ENCODE results near the gene SEPTIN6. TPM values are rescaled to one million over a fixed set of nuclear protein-coding genes. Genes with fewer than 3 reads are reported as not detected.
"Not testable (repeated sequence)": the region's sequence is repeated elsewhere in the genome, so short reads cannot be mapped to it uniquely, and the experiment has no call there.

The SEPTIN6 gene
- polyA plus RNA-seq, 10 donors: 22.7 to 42.2 (median 29.1) TPM

DNA sequence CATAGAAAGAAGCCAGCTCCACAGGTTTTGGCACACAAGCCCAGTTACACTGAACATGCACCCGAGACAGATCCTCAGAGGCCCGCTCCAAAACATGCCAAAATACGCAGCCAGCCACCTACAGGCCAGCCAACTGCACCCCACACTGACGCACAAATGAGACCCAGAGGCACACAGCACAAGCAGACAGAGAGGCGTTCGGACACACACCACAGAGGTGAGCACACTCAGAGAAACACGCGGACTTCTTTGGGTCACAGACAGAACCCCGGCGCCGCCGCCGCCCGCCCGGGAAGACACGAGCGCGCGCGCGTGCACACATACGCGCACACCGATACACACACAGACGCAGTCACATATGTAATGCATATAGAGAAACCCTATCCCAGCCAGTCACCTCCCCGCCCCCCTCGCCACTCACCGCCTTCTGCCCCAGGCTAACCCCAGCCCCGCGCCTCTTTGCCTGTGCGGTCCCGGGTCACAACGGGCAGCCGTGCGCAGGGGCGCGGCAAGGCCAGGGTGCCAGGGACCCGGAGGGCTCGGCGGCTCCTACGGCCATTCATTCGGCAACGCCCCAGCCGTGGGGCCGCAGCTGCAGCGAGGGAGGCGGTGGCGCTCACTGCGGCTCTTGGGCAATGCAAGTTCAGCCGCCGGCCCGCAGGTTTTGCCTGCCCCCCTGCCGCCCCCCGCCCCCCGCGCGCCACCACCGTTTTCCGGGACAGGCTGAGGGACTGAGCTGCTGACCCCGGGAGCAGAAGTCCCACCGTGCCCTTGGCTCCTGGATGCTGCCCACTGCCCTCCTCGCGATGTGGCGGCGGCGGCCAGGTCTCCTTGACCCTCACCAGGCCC lies 553 bp downstream of the SEPTIN6 start:
- peak in 1 of 3 donors; percentile 80 for DNase-seq

DNA sequence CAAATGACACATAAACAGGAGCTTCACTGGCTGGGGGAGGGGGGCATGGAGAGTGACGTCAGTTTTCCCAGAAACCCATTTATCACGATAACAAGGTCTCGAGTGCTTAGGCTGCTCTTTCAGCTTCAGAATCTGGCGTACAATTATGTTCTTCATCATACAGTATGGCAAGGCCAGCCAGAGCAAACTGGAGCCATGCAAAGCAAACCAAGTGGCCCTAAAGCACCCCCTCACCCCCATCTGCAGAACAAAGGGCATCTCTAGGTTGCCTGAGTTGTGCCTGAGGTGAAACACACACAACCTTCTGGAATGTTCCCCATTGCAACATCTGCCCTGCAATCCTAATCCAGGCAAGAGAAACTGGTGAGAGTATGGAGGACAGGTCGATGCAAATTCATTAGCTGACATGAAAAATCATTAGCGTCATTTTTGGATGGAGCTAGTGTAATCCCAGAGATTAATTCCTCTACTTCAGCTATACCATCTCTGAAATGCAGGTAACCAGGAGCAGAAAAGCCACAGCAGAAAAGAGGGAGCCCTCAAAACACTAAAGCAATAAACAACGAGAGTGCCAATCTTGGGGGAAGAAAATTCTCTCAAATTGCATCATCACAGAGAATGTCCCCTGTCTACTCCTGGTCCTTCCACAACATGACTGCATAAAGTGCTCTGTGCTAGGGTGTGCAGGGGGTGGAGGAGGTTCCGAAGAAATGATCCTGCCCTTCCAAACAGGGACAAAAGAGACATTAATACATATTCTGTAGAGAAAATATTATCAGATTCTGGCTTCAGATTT lies 1.8 kb downstream of the SEPTIN6 start:
- peak in 1 of 3 donors; percentile 32 for DNase-seq

DNA sequence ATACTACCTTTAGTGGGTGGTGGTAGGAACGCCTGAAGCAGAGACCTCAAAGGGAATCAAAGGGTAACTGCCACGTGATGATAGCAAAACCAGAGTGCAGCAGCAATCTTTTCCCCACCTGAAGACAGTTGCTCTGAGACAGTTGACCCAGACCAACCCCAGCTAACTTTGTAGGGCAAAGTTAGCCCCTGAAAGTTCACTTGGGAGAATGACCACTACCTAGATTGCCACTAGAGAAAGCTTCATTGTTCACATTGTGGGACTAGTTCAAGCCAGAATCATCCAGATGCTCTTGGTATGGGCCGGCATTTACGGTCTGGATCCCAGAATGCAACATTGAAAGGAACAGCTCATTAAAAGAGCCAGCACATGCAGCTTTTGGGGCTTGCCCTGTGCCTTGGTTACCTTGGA lies 4.1 kb downstream of the SEPTIN6 start:
- no peak for DNase-seq

DNA sequence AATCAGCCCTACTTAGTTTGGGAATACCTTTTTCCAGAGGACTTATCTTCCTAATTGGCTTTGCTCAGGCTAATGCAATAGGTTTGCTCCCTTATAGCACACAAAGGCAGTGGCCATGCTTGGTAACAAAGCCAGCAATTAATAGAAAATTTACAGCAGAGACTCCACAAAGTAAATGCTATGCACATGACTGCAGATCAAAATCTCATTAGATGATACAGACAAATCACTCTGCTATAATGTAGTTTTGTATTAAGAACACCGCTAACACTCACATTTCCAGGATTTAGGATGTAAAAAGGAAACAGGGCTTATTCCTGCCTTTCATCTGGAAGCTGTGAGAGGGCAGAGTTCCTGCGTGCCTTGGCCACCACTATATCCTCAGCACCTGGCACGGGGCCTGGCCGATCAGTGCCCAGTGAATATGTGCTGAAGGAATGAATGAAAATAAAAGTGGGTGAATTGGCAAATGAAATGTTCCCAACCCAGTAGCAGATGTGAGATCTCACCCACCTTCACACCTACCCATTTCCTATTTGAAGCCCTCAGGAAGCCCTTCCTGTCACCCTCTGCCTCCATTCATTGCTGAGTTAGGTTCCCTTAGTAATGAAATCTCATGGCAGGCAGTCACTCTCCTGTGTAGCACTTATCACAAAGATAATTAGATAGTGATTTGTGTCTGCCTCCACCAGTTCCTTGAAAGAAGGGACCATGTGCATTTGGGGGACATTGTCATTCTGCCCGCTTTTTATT lies 5.1 kb downstream of the SEPTIN6 start:
- DNase-seq: no peak

DNA sequence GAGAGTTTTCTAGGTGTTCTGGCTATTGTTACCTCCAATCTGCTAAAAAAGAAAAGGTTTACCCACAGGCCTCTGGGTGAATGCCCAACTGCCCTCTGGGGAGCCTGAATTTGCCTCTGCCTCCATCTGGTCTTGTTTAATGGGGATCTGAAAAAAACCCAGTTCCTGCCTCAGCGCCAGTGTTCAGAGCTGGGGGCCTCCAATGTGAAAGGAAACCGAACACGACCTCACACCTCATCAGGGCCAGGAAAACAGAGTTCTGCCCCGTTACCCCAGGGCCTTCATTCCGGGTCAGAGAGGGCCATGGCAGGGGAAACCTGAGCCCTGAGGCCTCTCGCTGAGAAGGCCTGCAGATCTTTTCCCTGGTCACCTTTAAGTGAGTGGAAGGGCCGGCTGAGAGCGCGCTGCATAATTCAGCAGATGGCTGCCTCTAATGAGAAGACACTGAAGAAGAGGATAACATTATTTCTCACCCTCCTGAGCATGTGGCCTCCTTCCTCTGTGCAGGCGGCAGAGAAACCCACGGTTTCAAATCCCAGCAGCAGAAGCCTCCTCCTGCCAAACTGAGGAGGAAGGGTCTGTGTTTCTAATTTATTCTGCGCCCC lies 6.8 kb downstream of the SEPTIN6 start:
- DNase-seq: peak in 1 of 3 donors; percentile 74

DNA sequence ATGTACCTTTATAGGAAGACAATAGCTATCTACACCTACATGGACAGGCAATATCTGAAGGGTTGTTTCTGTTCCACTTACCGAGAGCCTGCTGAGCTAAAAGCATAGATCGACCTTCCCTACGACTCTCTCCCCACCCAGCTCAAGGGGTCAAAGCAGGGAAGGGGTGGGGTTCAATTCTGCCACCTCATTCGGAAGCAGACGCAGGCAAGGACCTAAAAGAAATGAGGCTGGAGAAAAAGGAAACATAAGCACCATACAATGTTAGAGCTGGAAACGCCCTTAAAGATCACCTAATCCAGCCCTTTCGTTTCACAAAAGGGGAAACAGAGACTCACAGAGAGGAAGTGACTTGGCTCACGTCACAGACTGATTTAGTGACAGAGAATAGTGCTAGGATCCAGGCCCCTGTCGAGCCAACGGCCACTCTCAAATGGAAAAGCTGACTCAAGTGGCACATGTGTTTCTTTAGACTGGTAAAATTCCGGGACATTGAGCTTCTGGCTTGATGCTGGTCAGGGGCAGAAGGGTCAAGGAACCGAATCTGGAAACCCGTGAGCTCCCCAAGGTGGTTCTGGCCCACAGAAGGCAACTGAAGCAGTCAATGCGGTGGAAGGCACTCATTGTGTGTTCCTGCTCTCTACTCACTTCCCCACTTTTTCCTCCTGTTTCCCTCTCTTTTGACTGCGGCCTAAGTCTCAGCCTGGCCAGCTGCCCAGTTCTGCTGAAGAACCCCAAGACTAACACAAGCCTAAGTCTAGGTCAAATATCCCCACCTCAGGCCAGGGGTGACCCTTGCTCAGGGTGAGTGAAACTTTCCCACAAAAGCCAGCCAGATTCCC lies 7.5 kb downstream of the SEPTIN6 start:
- DNase-seq: peak in 1 of 3 donors; percentile 70

DNA sequence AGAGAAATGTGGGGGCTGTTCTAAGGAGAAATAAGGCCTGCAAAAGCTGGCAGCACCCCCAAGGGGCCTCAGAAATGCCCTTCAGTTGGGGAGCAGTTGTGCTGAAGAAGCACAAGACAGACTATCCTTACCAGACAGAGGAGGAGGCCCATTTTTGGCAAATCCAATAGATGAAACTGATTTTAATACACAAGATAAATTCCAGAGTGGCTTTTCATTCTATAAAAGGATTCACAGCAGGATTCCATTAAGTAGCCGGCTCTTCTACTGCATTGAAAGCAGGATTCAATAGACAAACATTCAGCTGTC lies 8.1 kb downstream of the SEPTIN6 start:
- no peak for DNase-seq

DNA sequence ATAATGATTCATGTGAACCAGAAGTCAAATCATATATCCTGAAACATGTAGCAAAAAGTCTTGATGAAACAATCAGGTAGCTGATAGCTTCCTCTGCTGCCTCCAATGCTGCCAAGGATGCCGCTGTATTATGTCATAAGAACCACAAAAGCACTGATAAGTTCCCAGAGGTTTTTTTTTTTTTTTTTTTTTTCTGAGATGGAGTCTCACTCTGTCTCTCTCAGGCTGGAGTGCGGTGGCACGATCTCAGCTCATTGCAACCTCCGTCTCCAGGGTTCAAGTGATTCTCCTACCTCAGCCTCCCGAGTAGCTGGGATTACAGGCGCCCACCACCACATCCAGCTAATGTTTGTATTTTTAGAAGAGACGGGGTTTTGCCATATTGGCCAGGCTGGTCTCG lies 8.7 kb downstream of the SEPTIN6 start:
- DNase-seq: not testable (repeated sequence)

DNA sequence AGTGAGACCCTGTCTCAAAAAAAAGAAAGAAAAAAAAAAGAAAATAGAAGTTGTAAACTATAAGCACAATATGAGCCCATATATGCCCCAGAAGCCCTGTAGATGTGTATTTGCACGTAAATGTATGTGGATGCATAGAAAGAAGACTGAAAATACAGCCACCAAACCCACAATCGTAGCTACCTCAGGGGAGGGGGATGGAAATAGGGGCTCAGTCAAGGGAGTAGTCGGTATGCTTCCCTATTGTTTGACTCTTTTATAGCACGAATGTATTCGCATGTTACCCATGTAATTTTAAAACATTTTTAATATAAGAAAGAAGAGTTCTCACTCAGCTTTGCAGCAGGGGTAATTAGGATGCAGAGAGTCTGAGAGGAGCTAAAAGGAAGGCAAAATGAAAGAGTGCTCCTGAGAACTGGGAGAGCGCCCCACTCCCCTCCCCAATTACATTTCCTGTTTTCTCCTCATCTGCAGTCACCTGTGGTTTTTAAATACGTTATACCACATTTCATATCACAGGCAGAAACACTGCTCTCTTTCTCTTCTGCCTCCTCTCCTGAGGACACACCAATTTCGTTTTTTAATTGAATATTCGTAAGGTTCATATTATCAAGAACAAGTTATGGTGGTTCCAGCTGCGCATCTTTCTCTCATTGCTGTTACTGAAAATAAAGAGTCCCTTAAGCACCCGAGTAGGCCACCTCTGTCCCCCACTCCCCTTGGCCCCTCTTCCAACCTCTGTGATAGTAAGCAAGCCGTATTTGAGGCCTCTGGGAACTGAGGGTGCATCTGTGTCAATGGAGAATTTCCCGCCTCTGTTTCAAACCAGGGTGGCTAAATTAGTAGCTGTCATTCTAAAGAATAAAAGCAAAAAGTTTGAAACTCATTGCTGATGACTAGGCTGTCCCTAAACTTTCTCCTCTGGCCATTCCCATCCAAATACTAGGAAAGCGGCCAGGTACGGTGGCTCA lies 10.7 kb downstream of the SEPTIN6 start:
- DNase-seq: no peak

DNA sequence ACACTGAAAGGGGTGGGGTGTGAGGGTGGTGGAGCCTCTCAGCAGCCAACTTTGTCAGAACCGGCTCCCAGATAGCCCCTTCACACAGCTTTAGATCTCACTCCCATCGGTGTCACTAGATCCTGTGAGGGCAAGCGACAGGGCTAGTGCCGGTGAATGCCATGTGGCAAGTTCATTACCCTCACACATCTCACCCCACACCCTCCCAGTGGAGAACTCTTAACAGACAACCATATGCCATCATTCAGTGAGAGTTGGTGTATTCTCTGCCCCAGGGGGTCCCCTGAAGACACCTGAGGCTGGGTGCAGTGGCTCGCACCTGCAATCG lies 15.3 kb downstream of the SEPTIN6 start:
- DNase-seq: no peak

DNA sequence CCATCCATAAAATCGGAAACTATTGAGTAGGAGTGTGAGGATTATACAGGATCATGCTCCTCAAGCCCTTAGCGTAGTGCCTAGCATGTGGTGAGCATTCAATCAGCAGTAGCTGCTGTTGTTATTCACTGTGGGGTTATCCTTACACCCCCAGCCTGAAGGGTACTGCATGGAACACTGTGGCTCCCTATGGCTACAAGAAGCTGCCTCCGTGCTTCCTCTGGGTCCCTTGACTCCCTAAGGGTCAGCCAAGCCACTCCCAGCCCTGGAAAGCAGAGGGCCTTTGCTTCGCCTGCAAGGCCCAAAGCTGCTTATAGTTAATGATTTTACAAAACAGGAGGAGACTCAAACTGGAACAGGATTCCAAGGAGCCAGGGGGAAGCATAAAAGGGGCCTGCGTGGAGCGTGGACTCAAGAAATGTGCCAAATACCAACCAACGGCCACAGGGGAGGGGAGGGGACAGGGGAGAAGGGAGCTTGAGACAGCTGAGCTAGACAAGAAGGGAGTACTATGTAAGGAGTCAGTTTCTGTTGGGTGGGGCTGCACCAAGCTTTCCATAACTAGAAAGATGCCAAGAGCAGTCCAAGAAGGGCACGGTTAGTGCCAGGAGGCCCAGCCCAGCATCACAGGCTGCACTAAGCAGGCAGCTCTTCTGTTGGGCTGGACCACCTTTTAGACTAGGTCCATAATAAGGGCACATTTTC lies 15.9 kb downstream of the SEPTIN6 start:
- no peak for DNase-seq

DNA sequence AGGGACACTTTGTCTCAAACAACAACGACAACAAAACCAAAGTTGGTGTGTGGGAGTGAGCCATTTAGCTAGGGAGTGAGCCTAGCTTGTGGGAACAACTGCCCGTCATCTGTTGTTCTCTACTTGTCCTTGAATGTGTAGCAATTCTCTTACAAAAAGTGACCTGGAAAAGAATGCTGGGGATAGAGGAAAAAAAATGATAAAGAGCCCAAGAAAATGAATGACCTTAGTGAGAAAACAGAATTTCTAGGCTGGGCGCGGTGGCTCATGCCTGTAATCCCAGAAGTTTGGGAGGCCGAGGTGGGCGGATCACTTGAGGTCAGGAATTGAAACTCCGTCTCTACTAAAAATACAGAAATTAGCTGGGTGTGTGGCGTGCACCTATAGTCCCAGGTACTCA lies 19.6 kb downstream of the SEPTIN6 start:
- DNase-seq: no peak

DNA sequence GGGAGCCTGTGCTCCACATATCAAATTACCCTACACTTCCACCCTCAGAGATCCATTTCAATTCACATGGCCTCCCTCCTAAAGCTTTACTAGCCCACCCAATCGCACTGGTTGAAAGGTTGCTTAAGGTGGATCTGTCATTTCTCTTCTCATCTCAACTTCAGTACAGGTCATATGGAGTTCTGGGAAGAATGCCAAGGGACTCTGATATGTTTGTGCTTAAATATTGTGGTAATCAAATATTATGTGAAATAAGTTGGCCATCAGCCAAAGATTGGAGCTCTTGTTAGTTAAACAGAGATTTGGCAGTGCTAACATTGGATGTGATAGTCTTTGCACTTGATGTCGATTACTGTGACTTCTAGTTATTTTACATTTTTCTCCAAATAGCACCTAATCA lies 20.5 kb downstream of the SEPTIN6 start:
- DNase-seq: no peak

DNA sequence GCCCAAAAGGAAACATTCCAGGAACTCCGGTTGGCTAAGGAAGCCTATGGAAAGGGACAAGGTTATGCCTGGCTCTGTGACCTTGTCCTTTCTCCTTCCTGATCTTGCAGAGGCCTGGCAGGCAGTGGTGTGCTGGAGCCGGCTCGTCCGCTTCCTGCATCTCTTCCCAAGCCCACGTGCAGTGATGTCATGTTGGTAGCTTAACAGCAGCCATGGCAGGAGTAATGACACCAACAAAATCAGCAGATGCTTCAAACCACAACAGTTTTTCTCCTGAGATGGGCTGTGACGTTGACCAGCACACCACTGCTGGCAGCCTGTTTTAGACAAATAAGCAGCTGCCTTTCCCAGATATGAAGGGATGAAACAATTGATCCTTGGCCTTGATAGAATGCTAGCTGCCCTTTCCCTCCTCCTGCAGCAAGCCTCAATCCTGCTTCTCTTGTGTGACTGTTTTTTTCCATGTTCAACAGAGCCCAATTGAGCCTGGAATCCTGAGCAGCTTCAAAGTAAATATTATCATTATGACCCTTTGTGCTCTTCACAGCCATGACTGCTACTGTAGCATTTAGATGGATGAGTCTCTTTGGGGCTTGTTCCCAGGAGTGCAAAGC lies 23.4 kb downstream of the SEPTIN6 start:
- peak in 1 of 3 donors; percentile 30 for DNase-seq

DNA sequence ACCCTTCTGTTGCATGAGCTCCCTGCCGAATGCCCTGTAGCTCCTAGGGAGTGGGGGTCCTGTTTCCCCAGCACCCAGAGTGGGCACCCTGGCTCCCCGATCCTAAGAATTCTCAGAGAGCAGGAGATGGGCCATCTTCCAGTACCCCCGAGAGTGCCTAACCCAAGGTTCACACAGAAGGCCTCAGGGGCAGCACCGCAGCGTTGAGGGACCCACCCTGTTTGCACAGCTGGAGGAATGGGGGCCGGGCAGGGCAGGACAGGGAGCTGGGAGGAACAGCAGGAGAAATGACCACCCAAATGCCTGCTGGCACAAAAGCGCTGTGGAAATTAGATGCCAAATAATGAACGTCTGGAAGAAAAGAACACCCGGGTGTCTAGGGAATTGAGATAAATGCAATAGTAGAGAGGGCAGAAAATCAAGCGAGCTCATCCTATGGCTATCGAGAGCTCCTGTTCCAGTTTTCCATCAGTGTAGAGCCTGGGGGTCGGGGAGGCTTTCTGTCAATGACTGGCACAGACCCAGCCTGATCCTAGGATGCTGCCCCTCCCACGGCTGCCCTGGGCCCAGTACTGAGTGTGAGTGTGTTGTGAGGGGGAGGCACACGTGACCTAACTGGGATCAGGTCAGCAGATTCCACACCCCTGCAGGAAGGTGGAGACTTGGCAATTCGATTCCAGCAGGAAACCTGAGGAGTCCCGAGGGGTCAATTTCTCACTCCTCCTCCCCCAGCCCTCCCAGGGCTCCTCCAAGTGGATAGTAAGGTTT lies 25.7 kb downstream of the SEPTIN6 start:
- peak in 1 of 3 donors; percentile 77 for DNase-seq

DNA sequence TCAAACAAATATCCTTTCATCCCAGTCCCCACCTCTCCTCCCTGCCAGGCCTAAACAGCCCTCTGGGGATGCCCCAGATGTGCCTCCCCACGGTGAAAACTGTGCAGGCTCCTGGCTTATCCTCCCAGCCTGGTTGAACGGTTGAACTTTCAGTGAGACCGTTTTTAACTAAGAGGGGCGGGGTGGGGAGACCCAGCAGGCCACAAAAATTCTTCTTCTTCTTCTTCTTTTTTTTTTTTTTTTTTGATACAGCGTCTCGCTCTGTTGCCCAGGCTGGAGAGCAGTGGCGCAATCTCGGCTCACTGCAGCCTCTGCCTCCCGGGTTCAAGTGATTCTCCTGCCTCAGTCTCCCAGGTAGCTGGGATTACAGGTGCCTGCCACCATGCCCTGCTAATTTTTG lies 28.1 kb downstream of the SEPTIN6 start:
- not testable (repeated sequence) for DNase-seq

DNA sequence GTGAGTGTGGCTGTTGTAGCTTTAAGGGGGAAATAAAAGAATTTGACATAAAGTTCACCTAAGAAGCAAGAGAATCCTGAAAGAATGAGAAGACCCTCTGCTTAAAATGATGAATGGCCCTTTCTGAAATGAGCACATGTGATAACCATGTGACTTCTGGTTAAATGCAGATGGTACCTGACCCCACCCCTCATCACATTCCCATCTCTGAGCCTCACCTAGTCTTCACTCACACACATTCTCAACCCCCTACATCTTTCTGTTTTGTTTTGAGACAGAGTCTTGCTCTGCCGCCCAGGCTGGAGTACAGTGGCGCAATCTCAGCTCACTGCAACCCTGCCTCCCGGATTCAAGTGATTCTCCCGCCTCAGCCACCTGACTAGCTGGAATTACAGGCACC lies 31.5 kb downstream of the SEPTIN6 start:
- no peak for DNase-seq

DNA sequence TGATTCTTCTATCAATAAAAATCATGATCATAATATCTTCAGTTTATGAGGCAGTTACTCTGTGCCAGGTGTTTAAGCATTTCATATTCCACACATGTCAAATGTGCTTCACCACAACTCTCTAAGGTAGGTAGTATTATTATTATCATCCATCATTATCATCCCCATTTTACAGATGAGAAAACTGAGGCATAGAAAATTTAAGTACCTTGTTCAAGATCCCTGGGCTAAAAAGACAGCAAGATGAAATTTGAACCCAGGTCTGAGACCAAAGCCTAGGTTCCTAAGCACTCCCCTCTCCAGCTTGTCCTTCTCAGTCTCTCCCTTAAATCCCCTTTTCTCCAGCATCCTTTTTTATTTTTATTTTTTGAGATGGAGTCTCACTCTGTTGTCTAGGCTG lies 33.4 kb downstream of the SEPTIN6 start:
- no peak for DNase-seq
